Liver (tissue), 9 donors: Measurements from ENCODE around the gene KRT6B. TPM values are rescaled to one million over a fixed set of nuclear protein-coding genes. Genes with fewer than 3 reads are reported as not detected.

Source experiments
- DNase-seq: peaks from one replicate; pipeline ENCODE4 v3.0.0-alpha.2; 2017; ENCODE audit warnings: low spot score
- H3K27ac ChIP-seq, 2 donors: one replicate each; pipeline ENCODE4 v1.7.0; 2013; ENCODE audit warnings: inconsistent platforms in 2 of 2, low read length in 2 of 2, control low read depth in 1 of 2, low read depth in 1 of 2, mild to moderate bottlenecking in 1 of 2
- H3K27me3 ChIP-seq, 4 donors: one replicate each; pipeline versions ENCODE4 v1.6.1 to v1.7.0; 2013; ENCODE audit warnings: low read length in 3 of 4, inconsistent platforms in 1 of 4, mild to moderate bottlenecking in 1 of 4, moderate library complexity in 1 of 4; ENCODE audit not compliant: control insufficient read depth in 4 of 4, insufficient read depth in 4 of 4
- H3K36me3 ChIP-seq, 4 donors: one replicate each; pipeline versions ENCODE4 v1.6.1 to v1.7.0; 2013; ENCODE audit warnings: low read length in 3 of 4, mild to moderate bottlenecking in 3 of 4, low read depth in 1 of 4, moderate library complexity in 1 of 4; ENCODE audit not compliant: control insufficient read depth in 4 of 4, insufficient read depth in 3 of 4
- H3K4me1 ChIP-seq, 4 donors: one replicate each; pipeline versions ENCODE4 v1.6.1 to v1.7.0; 2013; ENCODE audit warnings: low read length in 3 of 4, mild to moderate bottlenecking in 3 of 4, moderate library complexity in 1 of 4; ENCODE audit not compliant: control insufficient read depth in 4 of 4, insufficient read depth in 4 of 4
- H3K4me3 ChIP-seq, 3 donors: one replicate each; pipeline versions ENCODE4 v1.6.1 to v1.7.0; 2013; ENCODE audit warnings: low read length in 3 of 3, control low read depth in 1 of 3, low read depth in 1 of 3, mild to moderate bottlenecking in 1 of 3
- H3K9ac ChIP-seq, 2 donors: one replicate each; pipeline ENCODE4 v1.7.0; 2013; ENCODE audit warnings: low read length in 2 of 2, mild to moderate bottlenecking in 2 of 2, moderate library complexity in 2 of 2, control low read depth in 1 of 2, low read depth in 1 of 2
- H3K9me3 ChIP-seq, 4 donors: one replicate each; pipeline versions ENCODE4 v1.6.1 to v1.7.0; 2013; ENCODE audit warnings: low read length in 3 of 4; ENCODE audit not compliant: control insufficient read depth in 4 of 4
- EGR1 ChIP-seq, 2 donors: IDR thresholded peaks; 2 replicates each; pipeline ENCODE4 v1.6.1; 2016 to 2018; ENCODE audit warnings: antibody characterized with exemption in 2 of 2, low read depth in 2 of 2
- FOXA1 ChIP-seq: IDR thresholded peaks from 2 replicates; pipeline ENCODE4 v1.6.1; 2016; ENCODE audit warnings: antibody characterized with exemption
- FOXA2 ChIP-seq: IDR thresholded peaks from 2 replicates; pipeline ENCODE4 v1.6.1; 2016; ENCODE audit warnings: antibody characterized with exemption
- GABPA ChIP-seq, 2 donors: IDR thresholded peaks in 1 of 2; conservative IDR thresholded peaks in 1 of 2; 2 replicates each; pipeline ENCODE4 v1.6.1; 2016; ENCODE audit warnings: antibody characterized with exemption in 2 of 2, mild to moderate bottlenecking in 1 of 2, moderate library complexity in 1 of 2
- HNF4A ChIP-seq, 2 donors: conservative IDR thresholded peaks; 2 replicates each; pipeline ENCODE4 v1.6.1; 2016; ENCODE audit warnings: antibody characterized with exemption in 2 of 2, mild to moderate bottlenecking in 2 of 2
- HNF4G ChIP-seq: IDR thresholded peaks from 2 replicates; pipeline ENCODE4 v1.6.1; 2016; ENCODE audit warnings: antibody characterized with exemption
- JUND ChIP-seq, 2 donors: IDR thresholded peaks; 2 replicates each; pipeline ENCODE4 v1.6.1; 2016; ENCODE audit warnings: antibody characterized with exemption in 2 of 2
- NR2F2 ChIP-seq: IDR thresholded peaks from 2 replicates; pipeline ENCODE4 v1.6.1; 2016; ENCODE audit warnings: antibody characterized with exemption
- RAD21 ChIP-seq, 2 donors: IDR thresholded peaks; 2 replicates each; pipeline ENCODE4 v1.6.1; 2016; ENCODE audit warnings: antibody characterized with exemption in 2 of 2, mild to moderate bottlenecking in 2 of 2
- RXRA ChIP-seq, 2 donors: IDR thresholded peaks; 2 replicates each; pipeline ENCODE4 v1.6.1; 2017 to 2018; ENCODE audit warnings: antibody characterized with exemption in 2 of 2, mild to moderate bottlenecking in 1 of 2
- SP1 ChIP-seq: IDR thresholded peaks from 2 replicates; pipeline ENCODE4 v1.6.1; 2018; ENCODE audit warnings: antibody characterized with exemption, mild to moderate bottlenecking
- TAF1 ChIP-seq: conservative IDR thresholded peaks from 2 replicates; pipeline ENCODE4 v1.6.1; 2016; ENCODE audit warnings: antibody characterized with exemption, mild to moderate bottlenecking
- YY1 ChIP-seq: IDR thresholded peaks from 2 replicates; pipeline ENCODE4 v1.6.1; 2016; ENCODE audit warnings: antibody characterized with exemption, mild to moderate bottlenecking
- WGBS: extraction: QIAGEN DNeasy Blood & Tissue Kit; methylation state at CpG from one replicate; pipeline ENCODE4 v1.1.7; 2013; 5-methylcytosine and 5-hydroxymethylcytosine counted together
- polyA plus RNA-seq, 2 donors: library from polyadenylated mRNA; stranded (reverse) in 1 of 2; unstranded in 1 of 2; fragments of 200-250 nt in 1 of 2; fragments of >200 nt in 1 of 2; fragmentation: Nextera tagmentation in 1 of 2; extraction: Ambion mirVana in 1 of 2; gene quantifications; one replicate each; pipeline versions ENCODE4 v1.2.1 to v1.2.3, GENCODE V29; 2013 to 2015
- total RNA-seq, 2 donors: library from RNA; depleted of rRNA; stranded (reverse); fragments of >200 nt; gene quantifications; one replicate each; pipeline ENCODE4 v1.2.3, GENCODE V29; 2014
- TF ChIP-seq, protein P1 (sequence below): IDR thresholded peaks from 2 replicates; pipeline ENCODE4 v1.6.1; 2016; ENCODE audit warnings: antibody characterized with exemption, mild to moderate bottlenecking
- TF ChIP-seq, protein P2 (sequence below): IDR thresholded peaks from 2 replicates; pipeline ENCODE4 v1.6.1; 2016; ENCODE audit warnings: antibody characterized with exemption
- TF ChIP-seq, protein P3 (sequence below): fragments of 150-350 bp; IDR thresholded peaks from 2 replicates; pipeline ENCODE4 v1.5.1; 2017; ENCODE audit warnings: improper control_type of control experiment, low read depth, low read length; ENCODE audit not compliant: missing input control
- TF ChIP-seq, protein P4 (sequence below): IDR thresholded peaks from 2 replicates; pipeline ENCODE4 v1.6.1; 2016; ENCODE audit warnings: antibody characterized with exemption
- TF ChIP-seq, protein P5 (sequence below): IDR thresholded peaks from 2 replicates; pipeline ENCODE4 v1.6.1; 2016; ENCODE audit warnings: antibody characterized with exemption
- donor health status: healthy.
- donor health status: healthy.
- donor health status: healthy.
- donor health status: healthy.
- donor health status: healthy.

KRT6B gene
- total and polyA plus RNA-seq, 4 donors = 0.23 TPM; not detected in 3

- H3K36me3 ChIP-seq = no peaks in the 10 kb centered on the region
- H3K27ac ChIP-seq = no peak overlapping the region
- no peak overlapping the region for H3K4me3 ChIP-seq
- WGBS = 88% methylated on average over 5 of the region's 5 CpGs
- peaks cover 0 to 2% (median 0%) of the 10 kb centered on the region in 4 donors for H3K27me3 ChIP-seq
- no peak overlapping the region for H3K9ac ChIP-seq
- peaks cover 0 to 7% (median 0%) of the 10 kb centered on the region in 4 donors for H3K9me3 ChIP-seq
- no peak for DNase-seq
- no peak for TF ChIP-seq YY1
- no peak for TF ChIP-seq HNF4G
- TF ChIP-seq NR2F2 = no peak
- no peak for TF ChIP-seq FOXA2
- no peak for TF ChIP-seq FOXA1
- TF ChIP-seq RAD21 (IDR thresholded peaks at IDR 0.05) = no peak
- TF ChIP-seq RXRA (IDR thresholded peaks at IDR 0.05) = no peak
- no peak for TF ChIP-seq EGR1 (IDR thresholded peaks at IDR 0.05; ENCODE audit: low read depth in 2 of 2)
- no peak for TF ChIP-seq SP1
- no peak for TF ChIP-seq TAF1
- TF ChIP-seq, protein P1, sequence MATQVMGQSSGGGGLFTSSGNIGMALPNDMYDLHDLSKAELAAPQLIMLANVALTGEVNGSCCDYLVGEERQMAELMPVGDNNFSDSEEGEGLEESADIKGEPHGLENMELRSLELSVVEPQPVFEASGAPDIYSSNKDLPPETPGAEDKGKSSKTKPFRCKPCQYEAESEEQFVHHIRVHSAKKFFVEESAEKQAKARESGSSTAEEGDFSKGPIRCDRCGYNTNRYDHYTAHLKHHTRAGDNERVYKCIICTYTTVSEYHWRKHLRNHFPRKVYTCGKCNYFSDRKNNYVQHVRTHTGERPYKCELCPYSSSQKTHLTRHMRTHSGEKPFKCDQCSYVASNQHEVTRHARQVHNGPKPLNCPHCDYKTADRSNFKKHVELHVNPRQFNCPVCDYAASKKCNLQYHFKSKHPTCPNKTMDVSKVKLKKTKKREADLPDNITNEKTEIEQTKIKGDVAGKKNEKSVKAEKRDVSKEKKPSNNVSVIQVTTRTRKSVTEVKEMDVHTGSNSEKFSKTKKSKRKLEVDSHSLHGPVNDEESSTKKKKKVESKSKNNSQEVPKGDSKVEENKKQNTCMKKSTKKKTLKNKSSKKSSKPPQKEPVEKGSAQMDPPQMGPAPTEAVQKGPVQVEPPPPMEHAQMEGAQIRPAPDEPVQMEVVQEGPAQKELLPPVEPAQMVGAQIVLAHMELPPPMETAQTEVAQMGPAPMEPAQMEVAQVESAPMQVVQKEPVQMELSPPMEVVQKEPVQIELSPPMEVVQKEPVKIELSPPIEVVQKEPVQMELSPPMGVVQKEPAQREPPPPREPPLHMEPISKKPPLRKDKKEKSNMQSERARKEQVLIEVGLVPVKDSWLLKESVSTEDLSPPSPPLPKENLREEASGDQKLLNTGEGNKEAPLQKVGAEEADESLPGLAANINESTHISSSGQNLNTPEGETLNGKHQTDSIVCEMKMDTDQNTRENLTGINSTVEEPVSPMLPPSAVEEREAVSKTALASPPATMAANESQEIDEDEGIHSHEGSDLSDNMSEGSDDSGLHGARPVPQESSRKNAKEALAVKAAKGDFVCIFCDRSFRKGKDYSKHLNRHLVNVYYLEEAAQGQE = no peak
- no peak for TF ChIP-seq HNF4A (conservative IDR thresholded peaks at IDR 0.05)
- TF ChIP-seq, protein P2, sequence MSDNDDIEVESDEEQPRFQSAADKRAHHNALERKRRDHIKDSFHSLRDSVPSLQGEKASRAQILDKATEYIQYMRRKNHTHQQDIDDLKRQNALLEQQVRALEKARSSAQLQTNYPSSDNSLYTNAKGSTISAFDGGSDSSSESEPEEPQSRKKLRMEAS = no peak
- no peak for TF ChIP-seq GABPA (IDR thresholded peaks at IDR 0.05 in 1 of 2, conservative IDR thresholded peaks at IDR 0.05 in 1 of 2)
- TF ChIP-seq, protein P3, sequence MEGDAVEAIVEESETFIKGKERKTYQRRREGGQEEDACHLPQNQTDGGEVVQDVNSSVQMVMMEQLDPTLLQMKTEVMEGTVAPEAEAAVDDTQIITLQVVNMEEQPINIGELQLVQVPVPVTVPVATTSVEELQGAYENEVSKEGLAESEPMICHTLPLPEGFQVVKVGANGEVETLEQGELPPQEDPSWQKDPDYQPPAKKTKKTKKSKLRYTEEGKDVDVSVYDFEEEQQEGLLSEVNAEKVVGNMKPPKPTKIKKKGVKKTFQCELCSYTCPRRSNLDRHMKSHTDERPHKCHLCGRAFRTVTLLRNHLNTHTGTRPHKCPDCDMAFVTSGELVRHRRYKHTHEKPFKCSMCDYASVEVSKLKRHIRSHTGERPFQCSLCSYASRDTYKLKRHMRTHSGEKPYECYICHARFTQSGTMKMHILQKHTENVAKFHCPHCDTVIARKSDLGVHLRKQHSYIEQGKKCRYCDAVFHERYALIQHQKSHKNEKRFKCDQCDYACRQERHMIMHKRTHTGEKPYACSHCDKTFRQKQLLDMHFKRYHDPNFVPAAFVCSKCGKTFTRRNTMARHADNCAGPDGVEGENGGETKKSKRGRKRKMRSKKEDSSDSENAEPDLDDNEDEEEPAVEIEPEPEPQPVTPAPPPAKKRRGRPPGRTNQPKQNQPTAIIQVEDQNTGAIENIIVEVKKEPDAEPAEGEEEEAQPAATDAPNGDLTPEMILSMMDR = no peak
- TF ChIP-seq, protein P4, sequence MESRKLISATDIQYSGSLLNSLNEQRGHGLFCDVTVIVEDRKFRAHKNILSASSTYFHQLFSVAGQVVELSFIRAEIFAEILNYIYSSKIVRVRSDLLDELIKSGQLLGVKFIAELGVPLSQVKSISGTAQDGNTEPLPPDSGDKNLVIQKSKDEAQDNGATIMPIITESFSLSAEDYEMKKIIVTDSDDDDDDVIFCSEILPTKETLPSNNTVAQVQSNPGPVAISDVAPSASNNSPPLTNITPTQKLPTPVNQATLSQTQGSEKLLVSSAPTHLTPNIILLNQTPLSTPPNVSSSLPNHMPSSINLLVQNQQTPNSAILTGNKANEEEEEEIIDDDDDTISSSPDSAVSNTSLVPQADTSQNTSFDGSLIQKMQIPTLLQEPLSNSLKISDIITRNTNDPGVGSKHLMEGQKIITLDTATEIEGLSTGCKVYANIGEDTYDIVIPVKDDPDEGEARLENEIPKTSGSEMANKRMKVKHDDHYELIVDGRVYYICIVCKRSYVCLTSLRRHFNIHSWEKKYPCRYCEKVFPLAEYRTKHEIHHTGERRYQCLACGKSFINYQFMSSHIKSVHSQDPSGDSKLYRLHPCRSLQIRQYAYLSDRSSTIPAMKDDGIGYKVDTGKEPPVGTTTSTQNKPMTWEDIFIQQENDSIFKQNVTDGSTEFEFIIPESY = no peak
- TF ChIP-seq, protein P5, sequence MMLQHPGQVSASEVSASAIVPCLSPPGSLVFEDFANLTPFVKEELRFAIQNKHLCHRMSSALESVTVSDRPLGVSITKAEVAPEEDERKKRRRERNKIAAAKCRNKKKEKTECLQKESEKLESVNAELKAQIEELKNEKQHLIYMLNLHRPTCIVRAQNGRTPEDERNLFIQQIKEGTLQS = no peak
- no peak for TF ChIP-seq JUND (IDR thresholded peaks at IDR 0.05)
- no peaks in the 10 kb centered on the region for H3K4me1 ChIP-seq
These were observed 48.0 kb upstream of the KRT6B start for GRCh38 chr12:52499806-52500560.
